Caco-2 (cell line): ENCODE measurements around the gene RB1. TPM values are rescaled to one million over a fixed set of nuclear protein-coding genes. Genes with fewer than 3 reads are reported as not detected.

ENCODE experiments used
- BruUV-seq: library from RNA; stranded (reverse); fragments of 400-500 nt; replicated peaks from 2 replicates; lab custom pipeline; 2021; lab: Mats Ljungman, UMichigan
- CTCF ChIA-PET: fragments of 300-600 bp; sonication (Branson Sonifier 250); formaldehyde crosslinking; loops from one replicate; lab custom pipeline; 2022; ENCODE audit warnings: antibody characterized with exemption; lab: Charles Lee
- POLR2A ChIA-PET: fragments of 300-600 bp; sonication (Branson Sonifier 250); formaldehyde crosslinking; loops from one replicate; lab custom pipeline; 2022; ENCODE audit warnings: antibody characterized with exemption; lab: Charles Lee
- DNase-seq, 2 experiments: peaks; one replicate each; pipeline versions ENCODE4 v3.0.0 to v3.0.0-alpha.2; 2020 to 2022
- H3K27me3 ChIP-seq: replicated peaks from 2 replicates; pipeline ENCODE4 v1.6.0; 2011; ENCODE audit warnings: low read length; ENCODE audit not compliant: control insufficient read depth, insufficient read depth
- H3K36me3 ChIP-seq: 2 replicates; pipeline ENCODE4 v1.5.1; 2011; ENCODE audit warnings: low read length; ENCODE audit not compliant: control insufficient read depth, insufficient read depth
- H3K4me1 ChIP-seq: fragments of 250-450 bp; sonication (Bioruptor Pico); 2 replicates; pipeline ENCODE4 v1.5.1; 2020; ENCODE audit warnings: mild to moderate bottlenecking
- H3K4me3 ChIP-seq: 2 replicates; pipeline ENCODE4 v1.5.1; 2011; ENCODE audit warnings: low read depth, mild to moderate bottlenecking, control low read depth, low read length
- H3K9me3 ChIP-seq: fragments of 250-450 bp; sonication (Bioruptor Pico); 2 replicates; pipeline ENCODE4 v1.5.1; 2020; ENCODE audit warnings: mild to moderate bottlenecking, moderate library complexity
- H3K27ac Mint-ChIP-seq: one replicate; pipeline ENCODE4 v1.8.0; 2022; ENCODE audit warnings: mixed read lengths; ENCODE audit not compliant: unreplicated experiment
- H3K27me3 Mint-ChIP-seq: one replicate; pipeline ENCODE4 v1.8.0; 2022; ENCODE audit warnings: mixed read lengths; ENCODE audit not compliant: insufficient read depth, unreplicated experiment
- H3K36me3 Mint-ChIP-seq: one replicate; pipeline ENCODE4 v1.8.0; 2022; ENCODE audit warnings: mild to moderate bottlenecking, mixed read lengths; ENCODE audit not compliant: insufficient read depth, unreplicated experiment
- H3K4me1 Mint-ChIP-seq: one replicate; pipeline ENCODE4 v1.8.0; 2022; ENCODE audit warnings: low read depth, mixed read lengths; ENCODE audit not compliant: unreplicated experiment
- H3K4me3 Mint-ChIP-seq: one replicate; pipeline ENCODE4 v1.8.0; 2022; ENCODE audit warnings: mild to moderate bottlenecking, moderate library complexity, mixed read lengths; ENCODE audit not compliant: unreplicated experiment
- H3K9me3 Mint-ChIP-seq: one replicate; pipeline ENCODE4 v1.8.0; 2022; ENCODE audit warnings: mixed read lengths; ENCODE audit not compliant: unreplicated experiment
- CTCF ChIP-seq, 2 experiments: fragments of 200-600 bp in 1 of 2; IDR thresholded peaks; 1 replicate in 1 of 2; 2 replicates in 1 of 2; pipeline versions ENCODE4 v1.5.1 to v1.8.0; 2011 to 2022; ENCODE audit warnings: antibody characterized with exemption in 1 of 2, control low read depth in 1 of 2, inconsistent platforms in 1 of 2, low read depth in 1 of 2, low read length in 1 of 2, mild to moderate bottlenecking in 1 of 2, moderate library complexity in 1 of 2; ENCODE audit not compliant: insufficient read depth in 1 of 2, severe bottlenecking in 1 of 2, unreplicated experiment in 1 of 2
- intact Hi-C: fragments of 100-400 bp; cut with micrococcal nuclease; formaldehyde crosslinking; loops from one replicate; pipeline ENCODE4 v1.10.0; 2022; ENCODE audit not compliant: unreplicated experiment
- total RNA-seq: library from RNA; stranded (reverse); gene quantifications from 2 replicates; pipeline ENCODE4 v1.2.3, GENCODE V29; 2022

The RB1 gene
- total RNA-seq, 1 experiment from 2014 or later = 24.1 TPM

- peak overlapping the region; percentile 29 for H3K4me3 Mint-ChIP-seq
Measured at GRCh38 chr13:48292650-48293049, 10.9 kb upstream of the RB1 start.

GRCh38 chr13:48294653-48295052, 8.9 kb upstream of the RB1 start:
- H3K9me3 ChIP-seq = no peaks in the 10 kb centered on the region
- Mint-ChIP-seq H3K4me3 (no peak overlapping the region), H3K36me3 (no peaks in the 10 kb centered on the region), H3K27me3 (no peaks in the 10 kb centered on the region), H3K4me1 (peaks cover 28% of the 10 kb centered on the region), H3K9me3 (no peaks in the 10 kb centered on the region), H3K27ac (no peak overlapping the region)
- no peak overlapping the region for H3K4me3 ChIP-seq
- no TSS peak for BruUV-seq
- H3K27me3 ChIP-seq = no peaks in the 10 kb centered on the region
- peaks cover 54% of the 10 kb centered on the region for H3K4me1 ChIP-seq
- intact Hi-C loops = no loop called here
- DNase-seq = no peak
- H3K36me3 ChIP-seq = no peaks in the 10 kb centered on the region
- TF ChIP-seq CTCF (IDR thresholded peaks at IDR 0.05; ENCODE audit: insufficient read depth in 1 of 2, low read depth in 1 of 2, low read length in 1 of 2, severe bottlenecking in 1 of 2, unreplicated experiment in 1 of 2) = no peak
- POLR2A ChIA-PET = no interaction called here
- CTCF ChIA-PET = no interaction called here

More at GRCh38 chr13:48292650-48293049, 10.9 kb upstream of the RB1 start:
- BruUV-seq = no TSS peak
- no peak for TF ChIP-seq CTCF (IDR thresholded peaks at IDR 0.05; ENCODE audit: insufficient read depth in 1 of 2, low read depth in 1 of 2, low read length in 1 of 2, severe bottlenecking in 1 of 2, unreplicated experiment in 1 of 2)
- intact Hi-C loops = loop anchor here (2.0 kb wide), 2 partner anchors 14 to 34 kb away; no protein-coding TSS in a partner anchor
- Histone ChIP-seq H3K27me3 (no peaks in the 10 kb centered on the region), H3K36me3 (no peaks in the 10 kb centered on the region), H3K9me3 (no peaks in the 10 kb centered on the region), H3K4me3 (no peak overlapping the region), H3K4me1 (peaks cover 50% of the 10 kb centered on the region)
- H3K27me3 Mint-ChIP-seq = no peaks in the 10 kb centered on the region
- DNase-seq = peak in 1 of 2 experiments; percentile 57
- POLR2A ChIA-PET = interaction anchor here (0.5 kb wide), 1 partner anchor 1833 kb away, joined by 6 read pairs; no protein-coding TSS in a partner anchor
- no peaks in the 10 kb centered on the region for H3K36me3 Mint-ChIP-seq
- no peaks in the 10 kb centered on the region for H3K9me3 Mint-ChIP-seq
- H3K4me1 Mint-ChIP-seq = peaks cover 26% of the 10 kb centered on the region
- H3K27ac Mint-ChIP-seq = no peak overlapping the region
- CTCF ChIA-PET = interaction anchor here (0.6 kb wide), 1 partner anchor 65 kb away, joined by 3 read pairs; no protein-coding TSS in a partner anchor

- no peak for DNase-seq
- no TSS peak for BruUV-seq
- no peak overlapping the region for H3K4me3 ChIP-seq
- H3K27me3 ChIP-seq = no peaks in the 10 kb centered on the region
- H3K36me3 ChIP-seq = no peaks in the 10 kb centered on the region
- H3K4me3 Mint-ChIP-seq = no peak overlapping the region
- TF ChIP-seq CTCF (IDR thresholded peaks at IDR 0.05; ENCODE audit: insufficient read depth in 1 of 2, low read depth in 1 of 2, low read length in 1 of 2, severe bottlenecking in 1 of 2, unreplicated experiment in 1 of 2) = no peak
- intact Hi-C loops = no loop called here
- no peak overlapping the region for H3K27ac Mint-ChIP-seq
- peaks cover 28% of the 10 kb centered on the region for H3K4me1 Mint-ChIP-seq
- ChIA-PET CTCF (no interaction called here), POLR2A (no interaction called here)
- H3K36me3 Mint-ChIP-seq = no peaks in the 10 kb centered on the region
- no peaks in the 10 kb centered on the region for H3K9me3 ChIP-seq
- no peaks in the 10 kb centered on the region for H3K9me3 Mint-ChIP-seq
- H3K27me3 Mint-ChIP-seq = no peaks in the 10 kb centered on the region
- H3K4me1 ChIP-seq = peaks cover 51% of the 10 kb centered on the region
Measured at GRCh38 chr13:48295271-48295670, 8.3 kb upstream of the RB1 start.
